Calu3 (cell line): ENCODE measurements around the gene KLF12. TPM values are rescaled to one million over a fixed set of nuclear protein-coding genes. Genes with fewer than 3 reads are reported as not detected.

Experiments used
- BruUV-seq: library from RNA; stranded (reverse); fragments of 400-500 nt; replicated peaks from 2 replicates; lab custom pipeline; 2021; lab: Mats Ljungman, UMichigan
- CTCF ChIA-PET: fragments of 300-600 bp; sonication (Branson Sonifier 250); formaldehyde crosslinking; loops from one replicate; lab custom pipeline; 2022; ENCODE audit warnings: antibody characterized with exemption; lab: Charles Lee
- DNase-seq: peaks from one replicate; pipeline ENCODE4 v3.0.0; 2022
- H3K27ac Mint-ChIP-seq: one replicate; pipeline ENCODE4 v1.8.0; 2022; ENCODE audit warnings: mixed read lengths; ENCODE audit not compliant: unreplicated experiment
- H3K27me3 Mint-ChIP-seq: one replicate; pipeline ENCODE4 v1.8.0; 2022; ENCODE audit warnings: mixed read lengths; ENCODE audit not compliant: unreplicated experiment
- H3K36me3 Mint-ChIP-seq: one replicate; pipeline ENCODE4 v1.8.0; 2022; ENCODE audit warnings: mild to moderate bottlenecking, moderate library complexity, mixed read lengths; ENCODE audit not compliant: insufficient read depth, unreplicated experiment
- H3K4me1 Mint-ChIP-seq: one replicate; pipeline ENCODE4 v1.8.0; 2022; ENCODE audit warnings: mild to moderate bottlenecking, low read depth, mixed read lengths; ENCODE audit not compliant: unreplicated experiment
- H3K4me3 Mint-ChIP-seq: one replicate; pipeline ENCODE4 v1.8.0; 2022; ENCODE audit warnings: mild to moderate bottlenecking, low read depth, moderate library complexity, mixed read lengths; ENCODE audit not compliant: unreplicated experiment
- H3K9me3 Mint-ChIP-seq: one replicate; pipeline ENCODE4 v1.8.0; 2022; ENCODE audit warnings: low read depth, mixed read lengths; ENCODE audit not compliant: unreplicated experiment
- intact Hi-C: fragments of 100-400 bp; cut with micrococcal nuclease; formaldehyde crosslinking; loops from one replicate; pipeline ENCODE4 v1.10.0; 2022; ENCODE audit not compliant: unreplicated experiment
- total RNA-seq: library from RNA; stranded (reverse); gene quantifications from 2 replicates; pipeline ENCODE4 v1.2.3, GENCODE V29; 2022
- TF ChIP-seq, protein P1 (sequence below): fragments of 200-600 bp; IDR thresholded peaks from one replicate; pipeline ENCODE4 v1.8.0; 2022; ENCODE audit warnings: antibody characterized with exemption; ENCODE audit not compliant: unreplicated experiment

The KLF12 gene
- total RNA-seq, 1 experiment from 2014 or later, result 3.9 TPM

GRCh38 chr13:74171641-74172040, 37.4 kb upstream of the KLF12 start:
- CTCF ChIA-PET, result no interaction called here
- no TSS peak for BruUV-seq
- no peaks in the 10 kb centered on the region for H3K9me3 Mint-ChIP-seq
- TF ChIP-seq, protein P1, sequence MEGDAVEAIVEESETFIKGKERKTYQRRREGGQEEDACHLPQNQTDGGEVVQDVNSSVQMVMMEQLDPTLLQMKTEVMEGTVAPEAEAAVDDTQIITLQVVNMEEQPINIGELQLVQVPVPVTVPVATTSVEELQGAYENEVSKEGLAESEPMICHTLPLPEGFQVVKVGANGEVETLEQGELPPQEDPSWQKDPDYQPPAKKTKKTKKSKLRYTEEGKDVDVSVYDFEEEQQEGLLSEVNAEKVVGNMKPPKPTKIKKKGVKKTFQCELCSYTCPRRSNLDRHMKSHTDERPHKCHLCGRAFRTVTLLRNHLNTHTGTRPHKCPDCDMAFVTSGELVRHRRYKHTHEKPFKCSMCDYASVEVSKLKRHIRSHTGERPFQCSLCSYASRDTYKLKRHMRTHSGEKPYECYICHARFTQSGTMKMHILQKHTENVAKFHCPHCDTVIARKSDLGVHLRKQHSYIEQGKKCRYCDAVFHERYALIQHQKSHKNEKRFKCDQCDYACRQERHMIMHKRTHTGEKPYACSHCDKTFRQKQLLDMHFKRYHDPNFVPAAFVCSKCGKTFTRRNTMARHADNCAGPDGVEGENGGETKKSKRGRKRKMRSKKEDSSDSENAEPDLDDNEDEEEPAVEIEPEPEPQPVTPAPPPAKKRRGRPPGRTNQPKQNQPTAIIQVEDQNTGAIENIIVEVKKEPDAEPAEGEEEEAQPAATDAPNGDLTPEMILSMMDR, result no peak
- no peaks in the 10 kb centered on the region for H3K36me3 Mint-ChIP-seq
- H3K4me1 Mint-ChIP-seq, result no peaks in the 10 kb centered on the region
- no peak overlapping the region for H3K27ac Mint-ChIP-seq
- no peak overlapping the region for H3K4me3 Mint-ChIP-seq
- no peak for DNase-seq
- intact Hi-C loops, result no loop called here
- H3K27me3 Mint-ChIP-seq, result no peaks in the 10 kb centered on the region

DNA sequence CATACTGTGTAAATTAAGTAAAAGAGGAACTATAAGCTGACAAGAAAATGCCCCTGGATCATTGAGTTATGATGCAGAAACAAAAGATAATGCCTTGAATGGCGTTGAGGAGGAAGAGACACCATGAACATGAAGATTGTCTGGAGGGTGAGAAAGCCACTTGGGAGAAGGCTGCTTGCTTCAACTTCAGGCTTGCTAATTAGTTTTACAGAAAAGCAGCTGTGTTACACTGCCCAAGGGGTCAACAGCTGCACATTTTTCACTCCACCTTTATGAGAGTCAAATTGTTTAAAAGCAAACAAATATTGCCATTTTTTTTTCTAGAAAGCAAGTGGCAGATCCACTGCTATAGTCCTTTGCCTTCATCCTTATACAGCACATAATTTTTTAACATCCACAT, 35.5 kb upstream of the KLF12 start:
- intact Hi-C loops, result no loop called here
- no peak for DNase-seq
- Mint-ChIP-seq H3K4me1 (no peaks in the 10 kb centered on the region), H3K36me3 (no peaks in the 10 kb centered on the region), H3K9me3 (no peaks in the 10 kb centered on the region), H3K27me3 (no peaks in the 10 kb centered on the region), H3K27ac (no peak overlapping the region), H3K4me3 (no peak overlapping the region)
- BruUV-seq, result no TSS peak
- TF ChIP-seq, protein P1, result no peak
- CTCF ChIA-PET, result no interaction called here

- DNase-seq, result no peak
- no TSS peak for BruUV-seq
- TF ChIP-seq, protein P1, result no peak
- H3K27me3 Mint-ChIP-seq, result no peaks in the 10 kb centered on the region
- no peaks in the 10 kb centered on the region for H3K9me3 Mint-ChIP-seq
- H3K4me3 Mint-ChIP-seq, result no peak overlapping the region
- intact Hi-C loops, result no loop called here
- CTCF ChIA-PET, result no interaction called here
- no peaks in the 10 kb centered on the region for H3K36me3 Mint-ChIP-seq
- H3K27ac Mint-ChIP-seq, result no peak overlapping the region
- H3K4me1 Mint-ChIP-seq, result no peaks in the 10 kb centered on the region
These were observed 34.1 kb upstream of the KLF12 start for GRCh38 chr13:74168263-74168675.

DNA sequence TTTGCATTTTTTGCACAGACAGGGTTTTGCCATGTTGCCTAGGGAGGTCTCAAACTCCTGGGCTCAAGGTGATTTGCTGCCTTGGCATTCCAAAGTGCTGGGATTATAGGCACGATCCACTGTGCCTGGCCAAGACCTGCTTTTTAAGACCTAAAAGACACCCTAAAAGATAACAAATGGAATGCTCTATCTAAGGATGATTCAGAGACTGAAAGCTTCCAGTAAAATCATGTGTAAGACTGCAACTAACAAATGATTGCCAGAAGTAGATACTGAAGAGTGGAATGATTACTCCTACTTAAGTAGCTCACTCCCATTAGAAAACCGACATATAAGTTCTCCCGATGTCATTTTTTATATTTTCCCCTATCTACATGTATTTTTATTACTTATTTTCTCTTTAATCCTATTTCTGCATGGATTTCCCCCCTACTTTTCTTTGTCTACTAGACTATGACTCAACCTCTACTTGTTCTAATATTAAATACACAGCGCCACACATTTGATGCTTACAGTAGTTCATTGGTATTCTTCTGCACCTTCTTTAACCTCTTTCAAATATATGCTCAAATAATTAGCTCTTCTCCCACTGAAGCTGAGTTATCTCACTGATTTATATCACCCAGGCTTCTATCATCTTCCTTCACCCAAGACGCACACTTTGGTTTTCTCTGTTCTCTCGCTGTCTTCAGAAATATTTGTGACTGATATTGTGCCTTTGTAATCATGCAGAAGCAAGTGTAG, 32.2 kb upstream of the KLF12 start:
- Mint-ChIP-seq H3K27ac (no peak overlapping the region), H3K4me1 (no peaks in the 10 kb centered on the region), H3K36me3 (no peaks in the 10 kb centered on the region), H3K9me3 (no peaks in the 10 kb centered on the region), H3K27me3 (no peaks in the 10 kb centered on the region), H3K4me3 (no peak overlapping the region)
- no peak for DNase-seq
- no TSS peak for BruUV-seq
- TF ChIP-seq, protein P1, result no peak
- intact Hi-C loops, result no loop called here
- CTCF ChIA-PET, result interaction anchor here (0.7 kb wide), 1 partner anchor 246 kb away, joined by 3 read pairs; no protein-coding TSS in a partner anchor
